ENCODE data around the gene AKAP8L. TPM values are rescaled to one million over a fixed set of nuclear protein-coding genes. Genes with fewer than 3 reads are reported as not detected.
A peak's percentile ranks its signal among the peaks of the same experiment; 100 is the strongest.

The AKAP8L gene
- total and polyA plus RNA-seq, 9 of the 15 experiments (the other 6 are each of a cell fraction or from before 2014, with no cell fraction given), result 2.4 to 116 (median 70.7) TPM

DNA sequence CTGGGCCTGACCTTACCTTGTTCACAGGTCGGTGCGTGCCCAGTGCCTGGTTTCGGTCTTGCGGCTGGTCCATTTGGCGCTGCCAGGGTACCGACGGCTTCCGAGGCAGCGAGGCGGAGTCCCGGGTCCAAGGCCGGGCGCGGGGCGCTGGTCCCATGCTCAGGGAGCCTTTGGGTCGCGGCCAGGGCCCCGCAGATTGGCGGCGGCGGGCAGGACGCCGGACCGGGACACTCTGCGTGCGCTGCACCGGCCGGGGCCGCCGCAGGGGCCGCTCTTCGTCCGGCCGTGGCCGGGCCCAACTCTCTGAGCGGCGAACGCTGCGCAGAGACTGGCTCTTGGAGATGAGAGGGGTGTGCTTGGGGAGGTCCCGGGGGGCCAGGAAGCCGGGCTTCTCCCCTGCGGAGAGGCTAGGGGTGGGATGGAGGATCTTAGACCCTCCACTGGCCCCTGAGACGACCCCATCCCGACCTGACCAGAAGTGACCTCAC is 34.3 kb upstream of the AKAP8L start:
- Histone ChIP-seq H3K36me3 (ENCODE audit: control insufficient read depth, insufficient read depth, low read length) (no peaks in the 10 kb centered on the region), H4K20me1 (replicated peaks; ENCODE audit: control insufficient read depth, insufficient read depth, low read length) (0 out of 2 replicates have a peak, but pooled peaks cover 2% of the 10 kb centered on the region), H3K9ac (ENCODE audit: insufficient read depth in 1 of 2, low read depth in 2 of 2, low read length in 2 of 2) (peak overlapping the region in 1 of 2 experiments; percentile 75; a peak in 2 of 4 replicates), H3K27me3 (ENCODE audit: control insufficient read depth in 2 of 2, insufficient read depth in 2 of 2, low read length in 2 of 2) (no peaks in the 10 kb centered on the region; a peak in 1 of 5 replicates), H3K27ac (ENCODE audit: extremely low read depth, low read depth, low read length) (no peak overlapping the region), H3K9me1 (ENCODE audit: control insufficient read depth, insufficient read depth, low read length) (no peaks in the 10 kb centered on the region), H2AFZ (ENCODE audit: low read depth, low read length) (peak overlapping the region; percentile 92; the same call in 1 of the 2 replicates), H3K79me2 (ENCODE audit: control insufficient read depth, insufficient read depth, low read length) (no peaks in the 10 kb centered on the region), H3K9me3 (replicated peaks; ENCODE audit: control insufficient read depth, insufficient read depth, low read depth, low read length) (no peaks in the 10 kb centered on the region), H3K4me1 (replicated peaks in 1 of 2; ENCODE audit: control insufficient read depth in 2 of 2, insufficient read depth in 2 of 2, low read length in 2 of 2) (peaks cover 29 to 58% of the 10 kb centered on the region in 2 experiments), H3K4me2 (ENCODE audit: insufficient read depth, low read length) (peak overlapping the region; percentile 86), H3K4me3 (peak overlapping the region; percentile 25; the same call in 1 of the 2 replicates)
- no peak for DNase-seq (ENCODE audit: extremely low read depth in 1 of 4, low spot score in 3 of 4)
- ChIA-PET POLR2A (interaction anchor here (1.0 to 1.4 kb wide), 3 partner anchors 14 to 16 kb away, joined by 5 to 6 read pairs (median 5); no protein-coding TSS in a partner anchor), CTCF (ENCODE audit: low intra/inter-chr PET ratio) (no interaction called here)
- no peak for ATAC-seq
- BruUV-seq (replicated peaks), result no TSS peak
- in situ Hi-C loops (cut with MboI) (no loop called here), intact Hi-C loops (cut with micrococcal nuclease) (no loop called here)
- WGBS (ENCODE audit: insufficient coverage, low coverage, missing lambda C conversion rate), result 95% methylated on average over 12 of the region's 44 CpGs
- no peak for FAIRE-seq
- TF ChIP-seq TRIM28 (IDR thresholded peaks at IDR 0.05) (no peak), KDM1A (IDR thresholded peaks at IDR 0.05) (0 out of 4 replicates have a peak, but pooled peaks of 1 of the 2 experiments have one; percentile 1), KAT7 (CRISPR knock-in tag; IDR thresholded peaks at IDR 0.05; ENCODE audit: borderline replicate concordance) (0 out of 2 replicates have a peak, but pooled peaks have one; percentile 17), JUND (IDR thresholded peaks at IDR 0.05; ENCODE audit: borderline replicate concordance, low read depth, low read length) (no peak), JUND (tag; IDR thresholded peaks at IDR 0.05; ENCODE audit: borderline replicate concordance, low read depth, low read length) (no peak), ZBTB17 (CRISPR knock-in tag; IDR thresholded peaks at IDR 0.05) (no peak), CREB1 (IDR thresholded peaks at IDR 0.05) (no peak), CREB1 (CRISPR knock-in tag; IDR thresholded peaks at IDR 0.05) (peak; percentile 5; the same call in 1 of the 2 replicates), ETV1 (tag; conservative IDR thresholded peaks at IDR 0.05; ENCODE audit: low read depth) (no peak)
- TF ChIP-seq, protein P1, sequence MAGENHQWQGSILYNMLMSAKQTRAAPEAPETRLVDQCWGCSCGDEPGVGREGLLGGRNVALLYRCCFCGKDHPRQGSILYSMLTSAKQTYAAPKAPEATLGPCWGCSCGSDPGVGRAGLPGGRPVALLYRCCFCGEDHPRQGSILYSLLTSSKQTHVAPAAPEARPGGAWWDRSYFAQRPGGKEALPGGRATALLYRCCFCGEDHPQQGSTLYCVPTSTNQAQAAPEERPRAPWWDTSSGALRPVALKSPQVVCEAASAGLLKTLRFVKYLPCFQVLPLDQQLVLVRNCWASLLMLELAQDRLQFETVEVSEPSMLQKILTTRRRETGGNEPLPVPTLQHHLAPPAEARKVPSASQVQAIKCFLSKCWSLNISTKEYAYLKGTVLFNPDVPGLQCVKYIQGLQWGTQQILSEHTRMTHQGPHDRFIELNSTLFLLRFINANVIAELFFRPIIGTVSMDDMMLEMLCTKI (IDR thresholded peaks at IDR 0.05; ENCODE audit: partially characterized antibody), result no peak
- TF ChIP-seq, protein P2, sequence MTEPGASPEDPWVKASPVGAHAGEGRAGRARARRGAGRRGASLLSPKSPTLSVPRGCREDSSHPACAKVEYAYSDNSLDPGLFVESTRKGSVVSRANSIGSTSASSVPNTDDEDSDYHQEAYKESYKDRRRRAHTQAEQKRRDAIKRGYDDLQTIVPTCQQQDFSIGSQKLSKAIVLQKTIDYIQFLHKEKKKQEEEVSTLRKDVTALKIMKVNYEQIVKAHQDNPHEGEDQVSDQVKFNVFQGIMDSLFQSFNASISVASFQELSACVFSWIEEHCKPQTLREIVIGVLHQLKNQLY (CRISPR knock-in tag; conservative IDR thresholded peaks at IDR 0.05), result no peak
- TF ChIP-seq, protein P3, sequence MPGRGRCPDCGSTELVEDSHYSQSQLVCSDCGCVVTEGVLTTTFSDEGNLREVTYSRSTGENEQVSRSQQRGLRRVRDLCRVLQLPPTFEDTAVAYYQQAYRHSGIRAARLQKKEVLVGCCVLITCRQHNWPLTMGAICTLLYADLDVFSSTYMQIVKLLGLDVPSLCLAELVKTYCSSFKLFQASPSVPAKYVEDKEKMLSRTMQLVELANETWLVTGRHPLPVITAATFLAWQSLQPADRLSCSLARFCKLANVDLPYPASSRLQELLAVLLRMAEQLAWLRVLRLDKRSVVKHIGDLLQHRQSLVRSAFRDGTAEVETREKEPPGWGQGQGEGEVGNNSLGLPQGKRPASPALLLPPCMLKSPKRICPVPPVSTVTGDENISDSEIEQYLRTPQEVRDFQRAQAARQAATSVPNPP (IDR thresholded peaks at IDR 0.05; ENCODE audit: borderline replicate concordance, insufficient read depth, insufficient read length), result no peak
- TF ChIP-seq, protein P4, sequence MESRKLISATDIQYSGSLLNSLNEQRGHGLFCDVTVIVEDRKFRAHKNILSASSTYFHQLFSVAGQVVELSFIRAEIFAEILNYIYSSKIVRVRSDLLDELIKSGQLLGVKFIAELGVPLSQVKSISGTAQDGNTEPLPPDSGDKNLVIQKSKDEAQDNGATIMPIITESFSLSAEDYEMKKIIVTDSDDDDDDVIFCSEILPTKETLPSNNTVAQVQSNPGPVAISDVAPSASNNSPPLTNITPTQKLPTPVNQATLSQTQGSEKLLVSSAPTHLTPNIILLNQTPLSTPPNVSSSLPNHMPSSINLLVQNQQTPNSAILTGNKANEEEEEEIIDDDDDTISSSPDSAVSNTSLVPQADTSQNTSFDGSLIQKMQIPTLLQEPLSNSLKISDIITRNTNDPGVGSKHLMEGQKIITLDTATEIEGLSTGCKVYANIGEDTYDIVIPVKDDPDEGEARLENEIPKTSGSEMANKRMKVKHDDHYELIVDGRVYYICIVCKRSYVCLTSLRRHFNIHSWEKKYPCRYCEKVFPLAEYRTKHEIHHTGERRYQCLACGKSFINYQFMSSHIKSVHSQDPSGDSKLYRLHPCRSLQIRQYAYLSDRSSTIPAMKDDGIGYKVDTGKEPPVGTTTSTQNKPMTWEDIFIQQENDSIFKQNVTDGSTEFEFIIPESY (CRISPR knock-in tag; IDR thresholded peaks at IDR 0.05), result 0 out of 2 replicates have a peak, but pooled peaks have one; percentile 24
- TF ChIP-seq, protein P5, sequence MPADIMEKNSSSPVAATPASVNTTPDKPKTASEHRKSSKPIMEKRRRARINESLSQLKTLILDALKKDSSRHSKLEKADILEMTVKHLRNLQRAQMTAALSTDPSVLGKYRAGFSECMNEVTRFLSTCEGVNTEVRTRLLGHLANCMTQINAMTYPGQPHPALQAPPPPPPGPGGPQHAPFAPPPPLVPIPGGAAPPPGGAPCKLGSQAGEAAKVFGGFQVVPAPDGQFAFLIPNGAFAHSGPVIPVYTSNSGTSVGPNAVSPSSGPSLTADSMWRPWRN (IDR thresholded peaks at IDR 0.05; ENCODE audit: low read depth), result no peak
